NK-92 treated with Interleukin-12 subunit alpha and Interleukin-12 subunit beta, amount 100 ng/mL, for 24 hours (cell line): ENCODE data around the gene WASL.
"Not testable (repeated sequence)": the region's sequence is repeated elsewhere in the genome, so short reads cannot be mapped to it uniquely, and the experiment has no call there.

Source experiments
- DNase-seq: peaks from one replicate; lab custom pipeline; 2025; lab: John Stamatoyannopoulos, UW

The WASL gene

DNA sequence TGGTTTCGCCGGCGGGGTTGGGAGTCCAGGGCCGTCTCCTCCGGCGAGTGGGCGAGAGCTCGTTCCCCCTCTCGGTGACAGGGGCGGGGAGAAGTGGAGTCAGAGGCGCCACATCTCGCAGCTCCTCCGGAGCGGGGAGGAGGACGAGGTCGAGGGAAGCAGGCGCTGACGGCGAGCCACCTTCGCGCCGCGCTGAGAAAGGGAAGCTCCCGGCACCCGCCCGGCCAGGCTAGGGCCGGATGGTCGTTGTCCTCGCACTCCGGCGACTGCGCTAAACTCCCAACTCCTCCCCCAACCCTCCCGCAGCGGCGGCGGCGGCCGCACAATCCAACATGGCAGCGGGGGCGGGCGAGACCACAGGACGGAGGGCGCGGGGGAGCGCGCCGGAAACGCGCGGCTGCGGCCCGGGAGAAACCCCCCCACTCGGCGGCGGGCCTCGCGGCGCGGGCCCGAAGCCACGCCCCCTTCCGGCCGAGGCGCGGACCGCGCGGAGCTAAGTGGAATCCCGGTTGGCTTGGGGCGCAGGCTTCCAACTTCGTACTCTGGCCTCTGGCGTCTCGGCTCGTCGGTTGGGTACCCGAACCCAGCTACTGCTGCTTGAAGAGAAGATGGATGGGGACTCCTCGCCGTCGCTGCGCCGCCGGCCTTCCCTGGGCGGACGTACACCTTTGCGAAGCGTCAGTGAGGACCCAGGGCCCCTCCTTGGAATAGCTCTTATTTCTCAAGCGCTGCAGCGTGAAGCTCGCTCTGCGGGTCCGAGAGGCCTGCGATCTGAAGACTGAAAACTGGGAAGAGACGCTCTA, at the start of gene WASL:
WASL (minus strand) TSS at position 270 of the 803 bp plus-strand sequence; CDS start at position 1, 269 bp downstream.
- DNase-seq, result peak; percentile 85

DNA sequence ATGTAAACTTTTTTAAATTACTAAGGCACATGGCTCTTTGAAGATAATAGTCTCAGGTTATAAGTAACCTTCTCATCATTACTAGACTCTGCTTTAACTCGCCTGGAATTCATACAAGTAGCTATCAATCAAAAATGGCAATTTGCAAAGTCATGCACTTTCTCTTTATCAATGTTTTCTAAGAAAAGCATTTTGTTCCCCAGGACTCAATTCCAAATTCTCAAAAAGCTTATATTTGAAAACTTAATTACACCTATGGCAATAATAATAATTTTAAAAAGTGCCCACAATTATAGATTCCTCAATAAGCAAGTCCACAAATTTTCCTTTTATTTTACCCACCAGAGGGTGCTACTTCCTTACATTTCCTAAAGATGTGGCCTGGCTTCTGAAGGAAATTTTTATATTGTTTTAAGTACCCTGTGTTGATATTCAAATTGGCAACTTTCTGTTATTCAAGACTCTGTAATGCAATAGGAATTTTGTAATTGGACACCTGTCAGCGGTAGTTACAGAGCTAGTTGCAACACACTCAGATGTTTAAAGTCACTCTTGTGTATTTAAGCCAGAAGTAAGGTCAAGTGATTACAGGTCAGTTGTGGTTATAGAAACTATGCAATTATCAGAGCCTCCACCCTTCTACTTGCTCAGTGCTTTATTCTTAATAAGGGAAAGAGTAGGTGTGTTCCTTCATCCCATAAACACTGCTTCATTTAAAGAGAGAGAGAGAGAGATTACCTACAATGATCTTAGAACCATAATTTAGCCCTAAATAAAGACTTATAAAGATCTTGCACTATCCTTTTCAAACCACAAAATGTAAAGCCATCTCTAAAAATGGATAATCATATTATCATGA, 49.1 kb upstream of the WASL start:
- no peak for DNase-seq

DNA sequence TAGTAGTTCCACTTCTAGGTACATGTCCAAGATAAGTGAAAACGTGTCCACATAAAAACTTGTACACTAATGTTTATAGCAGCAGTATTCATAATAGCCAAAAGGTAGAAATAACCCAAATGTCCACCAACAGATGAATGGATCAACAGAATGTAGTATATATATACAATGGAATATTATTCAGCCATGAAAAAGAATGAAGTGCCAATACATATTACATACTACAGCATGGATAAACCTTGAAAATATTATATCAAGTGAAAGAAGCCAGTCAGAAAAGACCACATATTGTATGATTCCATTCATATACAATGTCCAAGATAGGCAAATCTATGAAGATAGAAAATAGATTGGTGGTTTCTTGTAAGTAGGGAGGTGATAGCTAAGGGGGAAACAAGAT, 47.8 kb upstream of the WASL start:
- DNase-seq, result no peak

DNA sequence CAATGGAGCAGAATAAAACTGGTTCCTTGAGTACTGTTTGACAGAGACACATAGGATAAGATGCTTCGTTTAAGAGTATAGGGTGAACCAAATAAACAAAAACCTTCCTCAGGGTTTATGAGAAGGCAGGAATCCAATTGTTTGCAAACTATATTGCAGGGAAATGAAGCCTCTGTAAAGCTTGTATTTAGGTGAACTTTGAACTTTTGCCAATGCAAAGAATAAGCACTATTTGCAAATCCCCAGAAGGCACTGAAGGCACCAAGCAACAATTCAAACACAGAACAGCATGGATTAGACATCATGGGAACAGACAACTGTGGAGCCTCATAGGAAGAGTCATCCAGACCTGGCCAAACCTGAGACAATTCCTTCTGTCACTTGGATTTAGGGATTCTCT, 47.1 kb upstream of the WASL start:
- DNase-seq, result no peak

DNA sequence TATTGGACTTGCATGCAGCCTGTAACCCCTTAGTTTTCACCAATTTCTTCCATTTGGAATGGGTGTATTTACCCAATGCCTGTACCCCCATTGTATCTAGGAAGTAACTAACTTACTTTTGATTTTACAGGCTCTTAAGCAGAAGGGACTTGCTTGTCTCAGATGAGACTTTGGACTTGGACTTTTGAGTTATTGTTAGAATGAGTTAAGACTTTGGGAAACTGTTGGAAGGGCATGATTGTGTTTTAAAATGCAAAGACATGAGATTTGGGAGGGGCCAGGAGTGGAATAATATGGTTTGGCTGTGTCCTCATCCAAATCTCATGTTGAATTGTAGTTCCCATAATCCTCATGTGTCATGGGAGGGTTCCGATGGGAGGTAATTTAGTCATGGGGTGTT, 46.3 kb upstream of the WASL start:
- DNase-seq, result not testable (repeated sequence)

DNA sequence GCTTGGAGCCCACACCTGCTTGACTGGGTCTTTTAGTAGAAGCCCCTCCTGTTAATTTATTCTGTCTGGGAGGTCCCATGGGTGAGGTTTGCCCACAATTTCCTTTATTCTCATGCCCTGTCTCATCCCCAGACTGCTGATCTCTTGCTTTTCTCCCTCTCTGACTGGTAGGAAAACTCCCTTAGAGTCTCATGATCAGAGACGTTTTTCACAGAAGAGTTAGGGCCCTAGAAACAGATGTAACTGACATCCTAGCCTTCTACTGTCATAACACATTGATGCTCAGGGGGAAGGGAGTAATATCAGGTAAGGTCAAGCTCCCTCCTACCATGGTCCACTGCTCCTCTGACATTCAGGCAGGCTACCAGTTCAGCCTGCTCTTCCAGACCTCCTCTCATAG, 43.7 kb upstream of the WASL start:
- DNase-seq, result no peak

DNA sequence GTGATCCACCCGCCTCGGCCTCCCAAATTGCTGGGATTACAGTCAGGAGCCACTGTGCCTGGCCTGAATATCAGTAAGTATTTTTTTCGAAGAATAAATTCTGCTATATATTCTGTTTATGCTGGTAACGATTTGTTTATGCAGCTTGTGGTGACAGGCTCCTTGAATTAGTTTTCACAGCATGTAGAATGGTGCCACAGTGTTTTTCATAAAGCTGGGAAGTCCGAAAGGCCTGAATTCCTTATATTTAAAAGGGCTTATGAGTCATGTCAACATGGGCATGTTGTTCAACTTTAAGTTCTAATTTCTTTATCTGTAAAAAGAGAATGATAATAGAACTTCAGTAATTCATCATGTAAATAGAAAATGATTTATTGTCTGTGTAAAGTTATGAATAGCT, 42.2 kb upstream of the WASL start:
- DNase-seq, result no peak

DNA sequence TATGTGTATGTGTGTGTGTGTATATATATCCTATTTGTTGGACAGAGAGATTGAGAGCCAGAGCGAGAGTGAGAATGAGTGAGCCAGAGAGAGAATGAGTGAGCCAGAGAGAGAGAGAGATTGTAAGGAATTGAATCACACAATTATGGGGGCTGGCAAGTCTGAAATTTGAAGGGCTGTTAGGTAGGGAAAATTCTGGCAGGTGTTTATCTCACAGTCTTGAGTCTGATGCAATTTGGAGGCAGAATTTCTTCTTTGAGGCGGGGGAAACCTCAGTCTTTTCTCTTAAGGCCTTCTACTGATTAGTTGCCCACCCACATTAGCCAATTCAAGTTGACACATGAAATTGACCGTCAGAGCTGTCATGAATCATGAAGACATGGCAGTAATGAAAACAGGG, 41.0 kb upstream of the WASL start:
- DNase-seq, result no peak

DNA sequence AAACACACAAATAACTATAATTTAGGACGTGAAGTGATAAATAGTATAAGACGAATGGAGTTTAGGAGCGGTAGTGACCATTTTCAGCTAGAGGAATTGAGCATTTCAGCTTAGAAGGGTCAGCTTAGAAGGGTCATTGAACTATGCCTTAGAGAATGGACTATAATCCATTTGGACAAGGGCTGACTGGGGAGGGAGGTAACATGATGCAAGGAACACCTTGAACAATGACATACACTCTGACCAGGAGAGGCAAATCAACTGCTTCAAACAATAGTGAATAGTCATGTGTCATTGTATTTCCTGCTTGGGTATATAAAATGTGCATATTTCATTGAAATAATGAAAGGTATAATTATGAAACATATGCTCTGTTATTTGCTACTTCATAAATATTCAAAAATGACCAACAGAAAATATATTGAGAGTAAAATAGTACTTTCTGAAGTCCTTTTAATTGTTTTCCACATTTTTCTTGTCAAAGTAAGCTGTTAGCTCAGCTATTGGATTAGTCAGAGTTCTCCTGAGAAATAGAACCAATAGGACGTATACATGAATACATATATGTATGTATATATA, 40.5 kb upstream of the WASL start:
- DNase-seq, result no peak

DNA sequence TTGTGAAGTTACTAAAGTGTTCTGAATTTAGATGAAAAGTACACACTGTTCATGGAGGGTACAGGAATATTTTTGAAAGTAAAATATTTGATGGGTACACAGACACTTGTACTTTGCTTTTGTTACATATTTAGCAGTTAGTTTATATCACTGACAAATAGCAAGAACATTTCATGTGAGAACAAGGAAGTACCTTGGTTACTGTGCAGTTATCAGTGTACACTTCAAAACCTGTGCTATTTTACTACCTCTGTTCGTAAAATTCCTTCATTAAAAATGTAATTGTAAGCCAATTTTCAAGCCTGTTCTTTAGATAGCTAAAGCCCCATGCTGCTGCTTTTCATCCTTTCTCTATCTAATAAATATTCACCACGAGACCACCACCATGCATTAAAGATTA, 39.8 kb upstream of the WASL start:
- no peak for DNase-seq

DNA sequence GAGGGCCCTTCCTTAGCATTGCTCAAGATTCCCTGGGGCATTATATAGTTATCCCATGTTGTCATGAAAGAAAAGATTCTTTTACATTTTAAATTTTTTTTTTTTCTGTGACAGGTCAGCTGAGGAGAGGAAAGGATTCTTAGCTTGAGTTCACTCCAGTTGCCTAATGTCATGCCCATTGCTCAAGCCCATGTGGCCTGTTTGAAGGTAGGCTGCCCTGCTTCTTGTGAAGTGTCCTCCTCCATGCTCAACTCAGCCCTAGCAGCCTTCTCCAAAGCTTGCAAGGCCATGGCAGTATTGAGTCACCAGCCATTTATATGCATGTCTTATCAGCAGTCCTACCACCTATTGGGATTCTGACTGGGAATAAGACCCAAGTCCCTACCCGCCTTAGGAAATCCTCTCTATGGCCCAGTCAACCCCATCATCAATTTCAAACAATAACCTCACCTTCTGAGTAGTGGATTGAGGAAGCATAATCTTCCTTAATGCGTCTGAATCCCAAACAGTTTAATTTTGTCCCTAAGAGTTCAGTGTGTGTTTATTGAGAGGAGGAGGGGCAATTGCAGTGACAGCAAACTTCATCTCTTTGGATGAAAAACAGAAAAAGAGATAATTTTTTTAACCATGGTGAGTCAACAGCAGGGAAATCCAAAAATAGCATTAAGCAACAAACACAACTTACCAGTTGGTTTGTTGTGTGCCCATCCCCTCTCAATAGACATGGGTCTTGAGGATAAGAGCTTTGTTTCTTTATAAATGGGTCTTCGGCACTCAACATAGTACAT, 38.6 kb upstream of the WASL start:
- DNase-seq, result no peak

DNA sequence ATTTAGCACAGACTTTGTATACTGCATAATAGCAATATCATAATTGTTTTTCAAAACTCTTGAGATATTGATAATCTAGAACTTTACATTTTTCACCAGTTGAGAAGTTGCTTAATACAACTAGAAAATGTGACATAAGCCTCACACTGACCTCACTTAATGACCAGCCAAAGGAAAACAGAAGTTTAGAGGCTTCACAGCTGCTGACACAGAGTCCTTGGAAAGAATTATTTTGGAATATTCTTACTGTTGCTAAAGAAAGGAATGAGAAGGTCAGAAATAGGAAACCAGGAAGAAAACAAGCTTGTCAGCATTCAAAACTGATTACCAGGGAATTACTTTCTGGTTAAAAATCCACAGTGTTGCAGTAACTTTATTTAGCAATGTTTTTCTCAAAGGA, 35.5 kb upstream of the WASL start:
- no peak for DNase-seq

DNA sequence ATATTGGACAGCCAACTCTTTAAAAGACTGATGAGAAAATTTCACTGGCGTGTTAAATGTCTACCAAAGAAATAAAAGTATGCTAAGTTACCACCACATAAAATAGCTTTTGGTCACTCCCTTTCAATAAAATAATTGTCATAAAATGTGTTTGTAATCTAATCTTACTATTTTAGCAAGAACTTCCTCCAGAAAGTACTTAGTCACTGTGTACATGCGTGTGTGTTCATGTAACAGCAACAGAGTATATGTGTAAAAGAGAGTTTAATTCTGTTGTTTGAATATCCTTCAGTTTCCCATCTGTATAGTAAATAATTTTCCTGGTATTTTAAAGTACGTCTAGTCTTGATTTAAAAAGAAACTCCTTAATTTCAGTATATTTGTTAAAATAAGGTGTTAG, 35.0 kb upstream of the WASL start:
- no peak for DNase-seq

DNA sequence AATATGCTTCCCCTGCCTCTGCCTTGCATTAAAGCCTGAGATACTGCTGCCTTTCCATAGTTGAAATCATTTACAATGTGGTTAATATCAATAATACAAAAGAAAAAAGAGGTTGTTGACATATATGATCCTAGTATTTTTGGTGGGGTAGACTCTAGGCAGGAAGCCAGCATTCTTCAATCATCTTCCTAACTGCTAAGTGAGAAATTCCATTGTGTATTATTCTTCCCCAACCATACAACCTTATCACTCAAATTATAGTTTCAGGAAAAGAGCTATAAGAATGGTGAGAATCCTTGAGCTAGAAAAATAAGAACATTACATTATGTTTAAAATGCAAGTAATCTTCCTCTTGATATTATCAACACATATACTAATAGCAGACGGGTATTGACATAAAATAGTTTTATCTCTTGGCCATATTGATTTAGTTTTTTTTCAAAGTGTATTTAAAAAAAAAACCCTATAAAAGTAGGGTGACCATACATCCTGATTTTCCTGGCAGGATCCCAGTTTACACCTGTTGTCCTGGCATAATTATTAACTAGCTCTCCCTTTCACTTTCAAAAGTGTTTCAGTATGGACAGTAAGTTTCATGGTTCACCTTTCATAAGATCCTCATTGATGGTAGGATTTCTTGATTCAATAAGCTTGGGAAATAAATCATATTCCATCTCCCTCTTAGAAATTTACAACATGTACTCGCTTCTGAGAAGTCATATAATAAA, 33.4 kb upstream of the WASL start:
- DNase-seq, result no peak

DNA sequence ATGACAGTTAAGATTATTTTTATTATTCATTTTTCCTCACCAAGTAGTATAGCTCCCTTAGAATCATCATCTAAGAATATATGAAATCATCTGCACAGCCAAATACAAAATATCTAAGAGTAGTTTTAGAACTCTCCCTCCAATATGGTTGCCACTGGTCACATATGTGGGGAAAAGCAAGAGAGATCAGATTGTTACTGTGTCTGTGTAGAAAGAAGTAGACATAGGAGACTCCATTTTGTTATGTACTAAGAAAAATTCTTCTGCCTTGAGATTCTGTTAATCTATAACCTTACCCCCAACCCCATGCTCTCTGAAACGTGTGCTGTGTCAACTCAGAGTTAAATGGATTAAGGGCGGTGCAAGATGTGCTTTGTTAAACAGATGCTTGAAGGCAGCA, 31.7 kb upstream of the WASL start:
- DNase-seq, result not testable (repeated sequence)

DNA sequence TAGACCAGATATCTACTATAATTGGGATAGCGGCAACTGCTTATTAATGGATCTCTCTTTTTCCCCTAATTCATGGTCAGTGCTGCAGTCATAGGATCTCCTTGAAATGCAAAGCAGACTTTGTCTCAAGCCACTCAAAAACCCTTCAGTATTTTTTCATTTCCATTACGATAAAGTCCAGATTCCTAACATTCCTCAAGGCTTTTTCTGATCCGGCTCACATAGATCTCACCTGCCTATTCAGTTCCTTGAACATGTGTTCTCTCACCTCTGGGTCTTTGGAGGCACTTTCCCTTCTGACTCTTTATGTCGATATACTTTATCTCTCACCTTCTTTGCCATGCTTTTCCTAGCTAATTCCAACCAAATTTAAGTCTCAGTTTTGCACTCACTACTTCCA, 25.7 kb upstream of the WASL start:
- DNase-seq, result no peak

DNA sequence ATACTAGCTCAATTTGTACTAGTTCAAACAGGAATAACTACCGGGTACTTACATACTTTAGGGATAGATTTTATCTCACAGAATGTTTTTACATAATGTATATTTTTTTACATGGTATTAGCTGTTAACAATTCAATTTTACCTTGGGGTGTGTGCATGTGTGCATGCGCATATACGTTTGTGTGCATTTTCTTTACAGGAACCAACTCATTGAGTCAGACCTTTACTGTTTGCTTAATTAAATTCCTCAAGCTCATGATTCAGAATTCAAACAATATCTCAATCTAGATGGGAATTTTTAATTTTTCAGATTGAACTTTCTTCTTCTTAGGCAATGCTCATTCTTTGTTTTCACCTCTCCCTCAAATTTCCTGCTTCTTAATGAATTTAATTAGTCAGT, 24.7 kb upstream of the WASL start:
- DNase-seq, result no peak

DNA sequence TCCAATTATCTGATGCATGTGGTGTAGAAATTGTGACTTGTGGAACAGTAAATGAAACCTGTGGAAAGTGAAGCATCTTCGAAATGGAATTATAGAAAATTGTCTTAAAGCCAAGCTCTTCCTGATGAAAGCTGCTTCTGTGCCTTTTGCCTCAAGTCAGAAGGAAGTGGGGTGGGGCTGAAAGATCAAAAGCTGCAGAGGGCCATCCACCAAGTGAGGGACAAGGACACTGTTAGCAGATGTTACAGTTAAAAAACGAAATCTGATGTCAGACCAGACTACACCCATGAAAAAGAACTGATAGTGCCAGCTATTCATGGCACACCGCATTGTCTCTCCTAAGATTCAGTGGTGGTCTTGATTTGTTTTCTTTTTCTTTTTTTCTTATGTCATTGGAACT, 23.8 kb upstream of the WASL start:
- no peak for DNase-seq

DNA sequence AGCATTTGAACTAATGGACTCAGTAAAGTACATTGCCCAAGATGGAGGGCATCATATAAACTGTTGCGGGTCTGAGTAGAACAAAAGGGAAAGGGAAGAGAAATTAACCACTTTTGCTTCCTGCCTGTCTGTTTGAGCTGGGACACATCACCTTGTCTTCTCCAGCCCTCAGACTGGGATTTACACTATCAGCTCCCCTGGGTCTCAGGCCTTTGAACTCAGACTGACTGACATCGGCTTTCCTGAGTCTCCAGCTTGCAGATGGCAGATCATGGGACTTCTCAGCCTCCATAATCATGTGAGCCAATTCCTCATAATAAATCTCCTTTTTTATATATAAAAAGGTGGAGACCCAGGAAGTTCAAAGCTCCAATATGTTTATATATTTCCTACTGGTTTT, 23.0 kb upstream of the WASL start:
- no peak for DNase-seq

DNA sequence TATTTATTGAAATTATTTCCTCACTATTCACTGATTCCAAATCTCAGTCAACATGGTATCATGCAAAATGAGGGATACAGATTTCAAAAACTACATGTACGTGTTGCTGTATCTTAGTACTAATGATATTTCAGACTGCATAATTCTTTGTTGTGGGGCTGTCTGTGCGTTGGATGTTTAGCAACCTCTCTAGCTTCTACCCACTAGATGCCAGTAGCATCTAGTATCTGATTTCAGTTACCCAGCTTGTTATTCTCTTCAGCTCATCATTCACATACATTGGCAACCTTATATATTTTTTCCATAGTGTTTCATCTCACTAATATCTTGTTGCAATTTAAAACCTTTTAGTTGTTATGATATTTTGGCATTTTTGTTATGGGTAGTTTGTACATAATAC, 22.5 kb upstream of the WASL start:
- no peak for DNase-seq

DNA sequence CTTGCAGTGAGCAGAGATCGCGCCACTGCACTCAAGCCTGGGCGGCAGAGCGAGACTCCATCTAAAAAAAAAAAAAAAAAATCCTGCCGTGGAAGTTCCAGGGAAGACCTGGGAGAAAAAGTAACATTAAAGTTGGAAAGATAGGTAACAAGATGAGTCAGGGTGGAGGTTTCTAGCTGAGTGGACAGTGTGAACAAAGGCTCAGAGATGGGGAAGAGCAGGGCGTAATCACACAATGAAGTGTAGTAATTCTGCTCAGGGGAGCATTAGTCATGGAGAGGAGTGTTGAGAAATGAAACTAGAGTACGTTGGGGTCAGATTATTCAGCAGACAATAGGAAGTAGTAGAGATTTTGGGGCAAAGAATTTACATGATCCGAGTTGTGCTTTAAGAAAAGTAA, 21.6 kb upstream of the WASL start:
- DNase-seq, result no peak

DNA sequence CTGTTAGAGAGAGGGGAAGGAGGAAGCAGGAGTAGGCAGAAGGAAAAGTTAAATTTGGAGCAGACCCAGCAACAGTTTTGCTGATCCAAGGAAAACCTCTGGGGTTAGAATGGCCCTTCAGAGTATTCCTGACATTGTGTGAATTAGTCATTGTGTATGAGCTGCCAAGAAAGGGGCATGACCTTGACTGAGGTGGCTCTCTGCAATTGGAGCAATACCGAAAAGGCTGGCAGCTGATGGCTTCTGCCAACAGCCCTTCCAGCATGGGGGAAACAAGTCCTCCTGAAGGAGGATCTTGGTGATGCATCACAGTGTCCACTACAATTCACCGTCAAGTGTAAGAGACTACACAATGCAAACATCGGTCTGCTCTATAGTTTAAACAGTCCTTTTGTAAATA, 20.6 kb upstream of the WASL start:
- DNase-seq, result no peak
